ENCODE measurements around the gene IL31. TPM values are rescaled to one million over a fixed set of nuclear protein-coding genes. Genes with fewer than 3 reads are reported as not detected.

IL31 gene
- total RNA-seq, 3 donors from 2014 or later: not detected

DNA sequence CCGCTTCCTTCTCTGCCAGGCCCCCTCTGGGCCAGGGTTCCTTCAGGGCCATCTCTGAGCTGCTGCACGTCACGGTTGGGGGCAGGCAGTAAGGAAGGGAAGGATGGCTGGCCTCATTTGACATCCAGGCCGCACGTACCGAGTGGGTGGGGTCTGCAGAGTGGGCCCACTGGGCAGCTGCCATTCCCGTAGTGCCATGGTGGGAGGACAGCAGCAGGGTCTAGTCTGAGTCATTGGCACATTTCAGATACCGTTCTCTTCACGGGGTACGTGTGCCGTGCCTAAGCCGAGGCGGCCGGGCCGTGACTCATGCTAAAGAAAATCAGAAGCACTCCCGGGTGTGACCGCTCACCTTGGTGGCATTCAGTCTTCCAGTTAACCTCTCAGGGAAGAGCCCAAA lies 43.9 kb downstream of the IL31 start:
- intact Hi-C loops (cut with DNase I, micrococcal nuclease): no loop called here
- H3K36me3 ChIP-seq (ENCODE audit: low read depth): peaks cover 22% of the 10 kb centered on the region
- no peak for DNase-seq

GRCh38 chr12:122129131-122129530 lies 44.9 kb downstream of the IL31 start:
- Histone ChIP-seq H3K36me3 (ENCODE audit: low read depth) (peaks cover 22% of the 10 kb centered on the region), H3K9me3 (no peaks in the 10 kb centered on the region), H3K4me1 (ENCODE audit: low read depth) (peaks cover 27% of the 10 kb centered on the region), H3K4me3 (no peak overlapping the region)
- TF ChIP-seq CTCF (IDR thresholded peaks at IDR 0.05): no peak
- intact Hi-C loops (cut with DNase I, micrococcal nuclease): loop anchor here in 1 of 2 donors (5.0 kb wide), 1 partner anchor 77 kb away; no protein-coding TSS in a partner anchor
- no peak for DNase-seq
- ATAC-seq: no peak

More for the DNA sequence above, 43.9 kb downstream of the IL31 start:
- Histone ChIP-seq H3K4me3 (no peak overlapping the region), H3K9me3 (no peaks in the 10 kb centered on the region), H3K4me1 (ENCODE audit: low read depth) (peaks cover 19% of the 10 kb centered on the region)
- TF ChIP-seq CTCF (IDR thresholded peaks at IDR 0.05): no peak
- no peak for ATAC-seq

- no peak for DNase-seq
- Histone ChIP-seq H3K36me3 (ENCODE audit: low read depth) (peaks cover 22% of the 10 kb centered on the region), H3K4me1 (ENCODE audit: low read depth) (peaks cover 31% of the 10 kb centered on the region), H3K4me3 (no peak overlapping the region), H3K9me3 (no peaks in the 10 kb centered on the region)
- no peak for TF ChIP-seq CTCF (IDR thresholded peaks at IDR 0.05)
- ATAC-seq: no peak
- intact Hi-C loops (cut with DNase I, micrococcal nuclease): loop anchor here in 1 of 2 donors (5.0 kb wide), 1 partner anchor 76 kb away; no protein-coding TSS in a partner anchor
Measured at GRCh38 chr12:122128481-122128880, 45.5 kb downstream of the IL31 start.

- Histone ChIP-seq H3K9me3 (no peaks in the 10 kb centered on the region), H3K36me3 (ENCODE audit: low read depth) (peaks cover 22% of the 10 kb centered on the region), H3K4me3 (no peak overlapping the region), H3K4me1 (ENCODE audit: low read depth) (peaks cover 36% of the 10 kb centered on the region)
- ATAC-seq (no peak), DNase-seq (no peak)
- intact Hi-C loops (cut with DNase I, micrococcal nuclease): loop anchor here in 1 of 2 donors (5.0 kb wide), 1 partner anchor 76 kb away; no protein-coding TSS in a partner anchor
- no peak for TF ChIP-seq CTCF (IDR thresholded peaks at IDR 0.05)
Measured at GRCh38 chr12:122127839-122128238, 46.2 kb downstream of the IL31 start.

GRCh38 chr12:122126713-122127597 lies 47.1 kb downstream of the IL31 start:
- no peak overlapping the region for H3K4me3 ChIP-seq
- H3K9me3 ChIP-seq: no peaks in the 10 kb centered on the region
- ATAC-seq (peak; percentile 5), DNase-seq (peak in 1 of 3 donors; percentile 30)
- no peak for TF ChIP-seq CTCF (IDR thresholded peaks at IDR 0.05)
- intact Hi-C loops (cut with DNase I, micrococcal nuclease): loop anchor here in 1 of 2 donors (5.0 kb wide), 1 partner anchor 75 kb away; no protein-coding TSS in a partner anchor
- H3K36me3 ChIP-seq (ENCODE audit: low read depth): peaks cover 22% of the 10 kb centered on the region
- H3K4me1 ChIP-seq (ENCODE audit: low read depth): peaks cover 40% of the 10 kb centered on the region
